GM10266 (cell line): ENCODE data around the gene ZAR1.

Source experiments
- DNase-seq: peaks from one replicate; pipeline ENCODE4 v3.0.0; 2012; ENCODE audit errors: extremely low spot score
- CTCF ChIP-seq: IDR thresholded peaks from 2 replicates; pipeline ENCODE4 v1.5.1; 2012; ENCODE audit warnings: mild to moderate bottlenecking, low read depth; ENCODE audit not compliant: control insufficient read depth, insufficient read depth; ENCODE audit errors: missing control alignments

The ZAR1 gene

DNA sequence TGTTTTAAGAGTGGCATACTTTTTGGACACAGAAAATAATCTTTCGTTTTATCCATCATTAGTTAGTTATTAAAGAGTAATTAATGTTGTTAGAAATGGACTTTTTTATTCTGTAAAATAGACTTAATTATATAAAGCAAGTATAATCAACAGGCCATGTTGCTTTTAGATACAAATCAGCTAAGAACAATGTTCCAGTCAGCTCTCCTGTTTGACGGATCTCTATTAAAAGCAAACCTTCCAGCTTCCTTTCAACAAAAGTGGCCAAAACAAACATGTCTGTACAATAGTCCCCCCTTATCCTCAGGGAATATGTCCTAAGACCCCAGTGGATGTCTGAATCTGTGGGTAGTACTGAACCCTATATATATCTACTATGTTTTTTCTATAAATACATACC, 11.8 kb upstream of the ZAR1 start:
- no peak for DNase-seq
- TF ChIP-seq CTCF = no peak

GRCh38 chr4:48481581-48481980, 8.5 kb upstream of the ZAR1 start:
- TF ChIP-seq CTCF = no peak
- DNase-seq = no peak

DNA sequence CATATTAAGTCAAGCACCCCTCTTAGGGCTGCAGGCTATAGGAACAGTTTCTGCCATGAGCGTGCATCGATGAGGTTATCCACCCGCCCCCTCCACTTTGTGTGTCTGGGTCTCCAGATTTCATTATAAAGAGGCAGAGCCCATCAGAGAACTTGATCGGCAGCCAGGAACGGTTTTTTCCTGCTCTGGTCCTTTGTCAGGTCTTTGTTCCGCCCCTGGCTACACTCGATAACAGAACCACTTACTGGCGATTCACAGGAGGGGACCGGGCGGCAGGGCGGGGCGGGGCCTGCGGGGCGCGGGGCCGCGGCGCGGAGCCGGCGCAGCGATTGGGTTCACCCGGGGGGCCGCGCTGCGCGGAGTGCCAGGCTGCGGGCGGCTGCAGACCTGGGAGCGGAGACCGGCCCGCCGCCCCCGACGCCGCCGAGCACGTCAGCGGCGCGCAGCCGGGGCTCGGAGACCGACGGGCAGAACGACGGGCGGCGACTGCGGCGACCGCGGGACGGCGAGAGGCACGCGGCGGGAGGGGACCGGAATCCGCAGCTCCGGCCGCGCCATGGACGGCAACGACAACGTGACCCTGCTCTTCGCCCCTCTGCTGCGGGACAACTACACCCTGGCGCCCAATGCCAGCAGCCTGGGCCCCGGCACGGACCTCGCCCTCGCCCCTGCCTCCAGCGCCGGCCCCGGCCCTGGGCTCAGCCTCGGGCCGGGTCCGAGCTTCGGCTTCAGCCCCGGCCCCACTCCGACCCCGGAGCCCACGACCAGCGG, 6.9 kb upstream of the ZAR1 start, which contains the start of gene SLC10A4:
Gene SLC10A4 (plus strand): TSS at position 338 of the 771 bp plus-strand sequence. CDS start 219 bp downstream, at position 557.
- DNase-seq = peak; percentile 59
- TF ChIP-seq CTCF = no peak

DNA sequence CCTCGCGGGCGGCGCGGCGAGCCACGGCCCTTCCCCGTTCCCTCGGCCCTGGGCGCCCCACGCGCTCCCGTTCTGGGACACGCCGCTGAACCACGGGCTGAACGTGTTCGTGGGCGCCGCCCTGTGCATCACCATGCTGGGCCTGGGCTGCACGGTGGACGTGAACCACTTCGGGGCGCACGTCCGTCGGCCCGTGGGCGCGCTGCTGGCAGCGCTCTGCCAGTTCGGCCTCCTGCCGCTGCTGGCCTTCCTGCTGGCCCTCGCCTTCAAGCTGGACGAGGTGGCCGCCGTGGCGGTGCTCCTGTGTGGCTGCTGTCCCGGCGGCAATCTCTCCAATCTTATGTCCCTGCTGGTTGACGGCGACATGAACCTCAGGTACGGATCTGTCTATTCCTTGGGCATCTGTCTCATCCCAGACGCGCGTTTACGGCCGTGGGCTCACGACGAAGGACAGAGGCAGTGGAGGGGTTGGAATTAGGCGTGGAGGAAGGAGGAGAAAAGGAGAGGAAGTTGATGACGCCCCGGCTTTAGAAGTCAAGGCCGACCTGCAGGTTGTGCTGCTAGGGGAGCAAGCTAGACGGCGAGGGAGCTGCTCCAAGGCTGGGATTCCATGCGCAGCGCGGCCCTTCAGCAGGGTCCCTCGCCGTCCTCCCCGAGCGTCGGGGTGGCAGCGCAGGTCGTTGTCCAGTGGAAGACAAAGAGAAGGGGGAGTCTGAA, 6.1 kb upstream of the ZAR1 start:
- no peak for DNase-seq
- TF ChIP-seq CTCF = no peak

GRCh38 chr4:48484494-48485168, 5.4 kb upstream of the ZAR1 start:
- no peak for TF ChIP-seq CTCF
- DNase-seq = no peak

DNA sequence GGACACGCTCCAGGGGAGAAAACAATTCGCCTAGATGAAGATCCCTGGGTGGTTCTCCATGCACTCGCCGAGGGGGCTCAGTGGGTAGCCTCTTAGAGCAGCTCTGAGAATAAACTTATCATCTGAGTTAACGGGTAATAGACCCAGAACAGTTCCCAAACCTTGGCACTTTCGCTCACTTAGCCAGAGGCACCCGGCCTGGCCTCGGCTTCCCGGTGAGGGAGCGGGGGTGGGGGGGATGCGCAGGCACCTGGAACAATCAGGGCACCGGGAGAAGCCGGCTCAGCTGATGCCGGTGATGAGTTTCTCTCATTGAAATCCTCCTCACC, 405 bp upstream of the ZAR1 start:
- TF ChIP-seq CTCF = no peak
- DNase-seq = peak; percentile 40
